ENCODE measurements around the gene EHBP1L1.

The EHBP1L1 gene

GRCh38 chr11:65615950-65616574, 40.2 kb downstream of the EHBP1L1 start:
- TF ChIP-seq CTCF (IDR thresholded peaks at IDR 0.05): no peak

- TF ChIP-seq CTCF (IDR thresholded peaks at IDR 0.05): no peak
These were observed 40.7 kb downstream of the EHBP1L1 start for GRCh38 chr11:65616575-65617001.

GRCh38 chr11:65617136-65617850, 41.4 kb downstream of the EHBP1L1 start:
- no peak for TF ChIP-seq CTCF (IDR thresholded peaks at IDR 0.05)

GRCh38 chr11:65617990-65618751, 42.3 kb downstream of the EHBP1L1 start:
- no peak for TF ChIP-seq CTCF (IDR thresholded peaks at IDR 0.05)

- TF ChIP-seq CTCF (IDR thresholded peaks at IDR 0.05): no peak
These were observed 42.9 kb downstream of the EHBP1L1 start for GRCh38 chr11:65618763-65619162.

- TF ChIP-seq CTCF (IDR thresholded peaks at IDR 0.05): no peak
These were observed 43.6 kb downstream of the EHBP1L1 start for GRCh38 chr11:65619281-65619928.

- no peak for TF ChIP-seq CTCF (IDR thresholded peaks at IDR 0.05)
These were observed 44.8 kb downstream of the EHBP1L1 start for GRCh38 chr11:65620666-65621065.

Data from LNCAP (cell line).